ENCODE data around the gene GPC5. TPM values are rescaled to one million over a fixed set of nuclear protein-coding genes. Genes with fewer than 3 reads are reported as not detected.

GPC5 gene
- total and polyA plus RNA-seq, 2 donors = 0.06 to 5.0 TPM

DNA sequence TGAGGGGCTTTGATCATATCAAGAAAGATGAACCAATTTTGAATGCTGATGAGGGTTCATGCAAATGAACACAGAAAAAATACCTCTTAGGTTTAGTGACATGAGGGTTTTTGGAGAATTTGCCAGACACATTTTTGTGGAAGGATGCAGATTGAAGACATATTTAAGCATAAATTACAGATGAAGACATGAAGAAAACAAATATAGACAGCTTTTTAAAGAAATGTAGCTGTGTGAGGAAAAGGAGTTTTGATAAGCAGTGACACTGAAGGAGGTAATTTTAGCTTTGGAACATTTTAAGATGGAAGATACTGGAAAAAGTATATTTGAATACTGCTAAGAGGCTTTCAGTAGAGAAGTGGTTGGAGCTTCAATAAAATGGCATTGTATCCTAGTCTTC, 1017.4 kb downstream of the GPC5 start:
- Histone ChIP-seq H3K27ac (ENCODE audit: low read depth) (no peak overlapping the region), H3K4me3 (ENCODE audit: low read depth, low read length) (no peak overlapping the region), H3K4me1 (ENCODE audit: insufficient read depth) (no peaks in the 10 kb centered on the region), H3K36me3 (ENCODE audit: insufficient read depth) (no peaks in the 10 kb centered on the region)
- DNase-seq (ENCODE audit: extremely low spot score) = no peak

- no peak overlapping the region for H3K27ac ChIP-seq (ENCODE audit: low read depth)
- no peaks in the 10 kb centered on the region for H3K36me3 ChIP-seq (ENCODE audit: insufficient read depth)
- WGBS = 58% methylated on average over 5 of the region's 5 CpGs
- no peak overlapping the region for H3K4me3 ChIP-seq (ENCODE audit: low read depth, low read length)
- H3K4me1 ChIP-seq (ENCODE audit: insufficient read depth) = no peaks in the 10 kb centered on the region
- no peak for DNase-seq (ENCODE audit: extremely low spot score)
These were observed 1020.5 kb downstream of the GPC5 start for GRCh38 chr13:92418818-92419412.

DNA sequence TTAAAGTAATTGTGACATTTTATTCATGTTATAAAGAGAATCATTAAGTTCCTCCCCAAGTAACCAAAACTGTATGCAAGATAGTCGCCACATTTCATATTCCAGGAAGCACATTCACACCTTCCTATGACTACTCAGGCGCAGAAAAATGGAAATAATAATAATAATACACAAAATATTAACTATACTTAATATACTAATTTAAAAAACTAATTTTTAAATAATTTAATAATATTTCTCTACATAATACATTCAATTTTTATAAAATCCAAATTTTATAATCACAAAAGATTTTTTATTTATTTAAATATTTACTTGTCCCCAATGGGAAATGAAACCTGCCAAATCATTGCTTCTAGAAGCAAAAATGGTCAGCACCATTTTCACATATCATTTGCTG, 1030.8 kb downstream of the GPC5 start:
- DNase-seq (ENCODE audit: extremely low spot score) = no peak
- Histone ChIP-seq H3K36me3 (ENCODE audit: insufficient read depth) (no peaks in the 10 kb centered on the region), H3K4me3 (ENCODE audit: low read depth, low read length) (no peak overlapping the region), H3K27ac (ENCODE audit: low read depth) (no peak overlapping the region), H3K4me1 (ENCODE audit: insufficient read depth) (no peaks in the 10 kb centered on the region)
- WGBS = 94% methylated on average over 2 of the region's 2 CpGs

GRCh38 chr13:92433386-92433785, 1035.0 kb downstream of the GPC5 start:
- no peak for DNase-seq (ENCODE audit: extremely low spot score)
- WGBS = 61% methylated on average over 3 of the region's 3 CpGs
- Histone ChIP-seq H3K4me3 (ENCODE audit: low read depth, low read length) (no peak overlapping the region), H3K4me1 (ENCODE audit: insufficient read depth) (no peaks in the 10 kb centered on the region), H3K27ac (ENCODE audit: low read depth) (no peak overlapping the region), H3K36me3 (ENCODE audit: insufficient read depth) (no peaks in the 10 kb centered on the region)

- 93% methylated on average over 1 of the region's 1 CpG for WGBS
These were observed 1035.5 kb downstream of the GPC5 start for GRCh38 chr13:92433963-92434362.

DNA sequence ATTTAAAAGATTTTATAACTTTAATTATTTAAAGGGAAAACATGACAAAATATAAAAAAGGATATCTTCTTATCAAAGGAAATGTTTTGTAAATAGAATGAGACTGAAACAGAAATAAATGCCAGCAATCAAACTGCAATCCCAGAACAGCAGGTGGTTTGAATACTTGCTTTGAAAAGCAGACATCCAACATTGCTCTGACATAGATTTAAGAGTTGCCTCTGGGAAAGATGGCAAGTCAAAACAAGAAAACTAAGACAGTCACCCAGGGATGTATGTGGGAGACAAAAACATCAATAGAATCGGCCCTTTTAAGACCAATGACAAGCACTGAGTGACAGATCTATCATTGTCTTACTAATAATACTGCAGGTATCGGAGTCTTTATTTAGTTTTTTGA, 1038.5 kb downstream of the GPC5 start:
- H3K4me1 ChIP-seq (ENCODE audit: insufficient read depth) = no peaks in the 10 kb centered on the region
- H3K4me3 ChIP-seq (ENCODE audit: low read depth, low read length) = no peak overlapping the region
- DNase-seq (ENCODE audit: extremely low spot score) = no peak
- no peak overlapping the region for H3K27ac ChIP-seq (ENCODE audit: low read depth)
- WGBS = 76% methylated on average over 2 of the region's 2 CpGs
- H3K36me3 ChIP-seq (ENCODE audit: insufficient read depth) = no peaks in the 10 kb centered on the region

More at GRCh38 chr13:92433963-92434362, 1035.5 kb downstream of the GPC5 start:
- no peaks in the 10 kb centered on the region for H3K4me1 ChIP-seq (ENCODE audit: insufficient read depth)
- no peak overlapping the region for H3K27ac ChIP-seq (ENCODE audit: low read depth)
- DNase-seq (ENCODE audit: extremely low spot score) = no peak
- H3K4me3 ChIP-seq (ENCODE audit: low read depth, low read length) = no peak overlapping the region
- no peaks in the 10 kb centered on the region for H3K36me3 ChIP-seq (ENCODE audit: insufficient read depth)

GRCh38 chr13:92444244-92444643, 1045.8 kb downstream of the GPC5 start:
- 59% methylated on average over 1 of the region's 1 CpG for WGBS
- H3K4me1 ChIP-seq (ENCODE audit: insufficient read depth) = no peaks in the 10 kb centered on the region
- no peaks in the 10 kb centered on the region for H3K36me3 ChIP-seq (ENCODE audit: insufficient read depth)

DNA sequence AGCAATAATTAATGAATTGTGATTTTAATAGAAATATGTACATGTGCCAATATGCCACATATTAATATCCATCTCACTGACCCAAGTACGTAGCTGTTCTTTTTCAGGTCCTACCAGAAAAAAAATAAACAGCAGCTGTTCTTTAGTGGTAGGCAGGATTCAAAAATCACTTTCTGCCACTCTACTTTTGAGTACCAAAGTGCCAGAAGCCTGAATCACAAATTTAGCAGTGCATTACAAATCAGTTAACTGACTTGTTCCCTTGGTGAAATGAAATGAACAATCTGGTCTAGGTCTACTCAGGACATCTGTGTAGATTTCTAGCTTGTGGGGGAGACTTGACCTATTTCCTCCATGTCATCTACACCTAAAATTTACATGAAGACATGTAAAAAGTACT, 1052.6 kb downstream of the GPC5 start:
- WGBS = 93% methylated on average over 1 of the region's 1 CpG
- no peak for DNase-seq (ENCODE audit: extremely low spot score)
- Histone ChIP-seq H3K4me1 (ENCODE audit: insufficient read depth) (no peaks in the 10 kb centered on the region), H3K27ac (ENCODE audit: low read depth) (no peak overlapping the region), H3K36me3 (ENCODE audit: insufficient read depth) (no peaks in the 10 kb centered on the region), H3K4me3 (ENCODE audit: low read depth, low read length) (no peak overlapping the region)

More at GRCh38 chr13:92444244-92444643, 1045.8 kb downstream of the GPC5 start:
- Histone ChIP-seq H3K4me3 (ENCODE audit: low read depth, low read length) (no peak overlapping the region), H3K27ac (ENCODE audit: low read depth) (no peak overlapping the region)
- DNase-seq (ENCODE audit: extremely low spot score) = no peak

- Histone ChIP-seq H3K4me3 (ENCODE audit: low read depth, low read length) (no peak overlapping the region), H3K27ac (ENCODE audit: low read depth) (no peak overlapping the region), H3K36me3 (ENCODE audit: insufficient read depth) (no peaks in the 10 kb centered on the region), H3K4me1 (ENCODE audit: insufficient read depth) (no peaks in the 10 kb centered on the region)
- DNase-seq (ENCODE audit: extremely low spot score) = no peak
- 87% methylated on average over 6 of the region's 6 CpGs for WGBS
These were observed 1054.4 kb downstream of the GPC5 start for GRCh38 chr13:92452840-92453239.

DNA sequence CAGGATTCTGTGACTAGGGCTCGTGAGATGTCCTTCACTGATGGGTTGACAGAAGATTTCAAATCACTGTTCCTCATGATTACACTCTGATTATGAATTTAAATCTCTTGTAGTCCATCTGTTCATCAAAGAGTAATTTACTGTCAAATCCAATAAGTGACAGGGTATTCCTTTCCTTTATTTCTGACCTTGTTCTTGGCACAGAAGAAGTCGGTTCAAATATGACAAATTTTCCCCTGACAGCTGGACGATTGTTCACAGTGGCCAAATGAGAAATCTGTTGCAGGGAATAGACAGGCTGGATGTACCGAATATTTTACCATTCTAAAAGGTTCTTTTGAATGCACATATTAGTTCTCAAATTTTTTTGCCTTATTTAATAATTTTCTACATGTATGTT, 1060.9 kb downstream of the GPC5 start:
- no peak overlapping the region for H3K27ac ChIP-seq (ENCODE audit: low read depth)
- DNase-seq (ENCODE audit: extremely low spot score) = no peak
- no peak overlapping the region for H3K4me3 ChIP-seq (ENCODE audit: low read depth, low read length)
- no peaks in the 10 kb centered on the region for H3K36me3 ChIP-seq (ENCODE audit: insufficient read depth)
- 88% methylated on average over 4 of the region's 4 CpGs for WGBS
- no peaks in the 10 kb centered on the region for H3K4me1 ChIP-seq (ENCODE audit: insufficient read depth)

GRCh38 chr13:92460479-92460878, 1062.1 kb downstream of the GPC5 start:
- Histone ChIP-seq H3K36me3 (ENCODE audit: insufficient read depth) (no peaks in the 10 kb centered on the region), H3K27ac (ENCODE audit: low read depth) (no peak overlapping the region), H3K4me3 (ENCODE audit: low read depth, low read length) (no peak overlapping the region), H3K4me1 (ENCODE audit: insufficient read depth) (no peaks in the 10 kb centered on the region)
- DNase-seq (ENCODE audit: extremely low spot score) = no peak

GRCh38 chr13:92461402-92461801, 1063.0 kb downstream of the GPC5 start:
- no peak for DNase-seq (ENCODE audit: extremely low spot score)
- H3K4me3 ChIP-seq (ENCODE audit: low read depth, low read length) = no peak overlapping the region
- no peaks in the 10 kb centered on the region for H3K36me3 ChIP-seq (ENCODE audit: insufficient read depth)
- 88% methylated on average over 3 of the region's 3 CpGs for WGBS
- no peak overlapping the region for H3K27ac ChIP-seq (ENCODE audit: low read depth)
- H3K4me1 ChIP-seq (ENCODE audit: insufficient read depth) = no peaks in the 10 kb centered on the region

DNA sequence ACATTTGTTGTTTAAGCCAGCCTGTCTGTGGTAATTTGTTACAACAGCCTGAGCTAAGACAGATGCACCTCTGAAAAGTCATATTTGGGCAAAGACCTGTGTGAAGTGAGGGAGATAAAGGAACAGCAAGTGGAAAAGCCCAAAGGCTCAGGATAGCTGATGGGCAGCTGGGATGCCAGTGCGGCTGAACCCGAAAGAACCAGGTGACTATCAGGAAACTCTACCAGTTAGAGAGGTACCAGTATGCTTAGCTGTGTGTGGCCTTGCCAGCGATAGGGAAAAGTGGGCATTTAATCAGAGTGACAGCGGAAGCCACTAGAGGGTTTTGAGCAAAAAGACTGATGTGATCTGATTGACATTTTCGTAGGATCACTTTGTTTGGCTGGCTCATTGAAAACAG, 1063.4 kb downstream of the GPC5 start:
- Histone ChIP-seq H3K36me3 (ENCODE audit: insufficient read depth) (no peaks in the 10 kb centered on the region), H3K27ac (ENCODE audit: low read depth) (no peak overlapping the region), H3K4me1 (ENCODE audit: insufficient read depth) (no peaks in the 10 kb centered on the region), H3K4me3 (ENCODE audit: low read depth, low read length) (no peak overlapping the region)
- no peak for DNase-seq (ENCODE audit: extremely low spot score)
- 86% methylated on average over 5 of the region's 5 CpGs for WGBS

- 33% methylated on average over 7 of the region's 7 CpGs for WGBS
These were observed 1064.7 kb downstream of the GPC5 start for GRCh38 chr13:92463134-92463533.

More at GRCh38 chr13:92463134-92463533, 1064.7 kb downstream of the GPC5 start:
- H3K27ac ChIP-seq (ENCODE audit: low read depth) = no peak overlapping the region
- no peak for DNase-seq (ENCODE audit: extremely low spot score)
- H3K4me1 ChIP-seq (ENCODE audit: insufficient read depth) = no peaks in the 10 kb centered on the region
- H3K36me3 ChIP-seq (ENCODE audit: insufficient read depth) = no peaks in the 10 kb centered on the region
- no peak overlapping the region for H3K4me3 ChIP-seq (ENCODE audit: low read depth, low read length)
